H9 (cell line): Measurements from ENCODE around the gene DDA1. TPM values are rescaled to one million over a fixed set of nuclear protein-coding genes. Genes with fewer than 3 reads are reported as not detected.

Experiments used
- DNase-seq: peaks from one replicate; pipeline ENCODE4 v3.0.0-alpha.2; 2017
- H2AFZ ChIP-seq: one replicate; pipeline ENCODE4 v1.6.1; 2013; ENCODE audit warnings: mild to moderate bottlenecking, low read length, control low read depth, moderate library complexity
- H2AK5ac ChIP-seq: 2 replicates; pipeline ENCODE4 v1.6.1; 2013; ENCODE audit warnings: low read length, control low read depth, mixed read lengths; ENCODE audit not compliant: insufficient read length
- H2BK120ac ChIP-seq: one replicate; pipeline ENCODE4 v1.6.1; 2013; ENCODE audit warnings: low read depth, mild to moderate bottlenecking, low read length, control low read depth, inconsistent platforms; ENCODE audit not compliant: poor library complexity, severe bottlenecking
- H2BK12ac ChIP-seq: 2 replicates; pipeline ENCODE4 v1.6.1; 2013; ENCODE audit warnings: low read length, control low read depth, mixed read lengths, low read depth; ENCODE audit not compliant: insufficient read length
- H2BK15ac ChIP-seq: 2 replicates; pipeline ENCODE4 v1.6.1; 2013; ENCODE audit warnings: low read depth, low read length, control low read depth
- H2BK20ac ChIP-seq: one replicate; pipeline ENCODE4 v1.6.1; 2013; ENCODE audit warnings: low read depth, mild to moderate bottlenecking, low read length, control low read depth, inconsistent platforms; ENCODE audit not compliant: poor library complexity, severe bottlenecking
- H2BK5ac ChIP-seq: 2 replicates; pipeline ENCODE4 v1.6.1; 2013; ENCODE audit warnings: low read length, control low read depth, mixed read lengths; ENCODE audit not compliant: insufficient read length
- H3K14ac ChIP-seq: 2 replicates; pipeline ENCODE4 v1.6.1; 2013; ENCODE audit warnings: low read length, control low read depth; ENCODE audit not compliant: insufficient read depth
- H3K18ac ChIP-seq: 2 replicates; pipeline ENCODE4 v1.6.1; 2013; ENCODE audit warnings: low read depth, mild to moderate bottlenecking, mixed read lengths, low read length, control low read depth; ENCODE audit not compliant: insufficient read length
- H3K23ac ChIP-seq: 2 replicates; pipeline ENCODE4 v1.6.1; 2013; ENCODE audit warnings: low read length, control low read depth, mixed read lengths, low read depth; ENCODE audit not compliant: insufficient read length
- H3K23me2 ChIP-seq: 2 replicates; pipeline ENCODE4 v1.6.1; 2013; ENCODE audit warnings: low read depth, mild to moderate bottlenecking, mixed read lengths, low read length, control low read depth; ENCODE audit not compliant: insufficient read length, poor library complexity, severe bottlenecking
- H3K27ac ChIP-seq: 2 replicates; pipeline ENCODE4 v1.5.1; 2013; ENCODE audit warnings: low read length, control low read depth, mixed read lengths, low read depth; ENCODE audit not compliant: insufficient read length
- H3K27me3 ChIP-seq: 2 replicates; pipeline ENCODE4 v1.6.1; 2013; ENCODE audit warnings: low read length, control low read depth, inconsistent platforms; ENCODE audit not compliant: insufficient read depth
- H3K4ac ChIP-seq: 2 replicates; pipeline ENCODE4 v1.6.1; 2013; ENCODE audit warnings: low read depth, mild to moderate bottlenecking, control low read depth, inconsistent platforms, low read length, moderate library complexity
- H3K4me1 ChIP-seq: 2 replicates; pipeline ENCODE4 v1.6.1; 2013; ENCODE audit warnings: low read length, control low read depth, inconsistent platforms; ENCODE audit not compliant: insufficient read depth
- H3K4me2 ChIP-seq: 2 replicates; pipeline ENCODE4 v1.6.1; 2013; ENCODE audit warnings: low read length, control low read depth, mixed read lengths; ENCODE audit not compliant: insufficient read length, insufficient read depth
- H3K56ac ChIP-seq: 2 replicates; pipeline ENCODE4 v1.6.1; 2013; ENCODE audit warnings: low read depth, mild to moderate bottlenecking, mixed read lengths, low read length, control low read depth; ENCODE audit not compliant: insufficient read length
- H3K79me1 ChIP-seq: 2 replicates; pipeline ENCODE4 v1.6.1; 2013; ENCODE audit warnings: low read depth, mild to moderate bottlenecking, moderate library complexity, low read length, control low read depth, inconsistent platforms; ENCODE audit not compliant: insufficient read depth, poor library complexity, severe bottlenecking
- H3K79me2 ChIP-seq: 2 replicates; pipeline ENCODE4 v1.6.1; 2013; ENCODE audit warnings: low read length, control low read depth, inconsistent platforms; ENCODE audit not compliant: insufficient read depth
- H3K9ac ChIP-seq: 2 replicates; pipeline ENCODE4 v1.6.1; 2013; ENCODE audit warnings: low read length, control low read depth, mixed read lengths; ENCODE audit not compliant: insufficient read length; ENCODE audit errors: extremely low read depth
- H3K9me3 ChIP-seq: one replicate; pipeline ENCODE4 v1.6.1; 2013; ENCODE audit warnings: low read depth, low read length, inconsistent platforms; ENCODE audit not compliant: control insufficient read depth
- H3T11ph ChIP-seq: one replicate; pipeline ENCODE4 v1.6.1; 2013; ENCODE audit warnings: mild to moderate bottlenecking, low read length, control low read depth, inconsistent platforms
- H4K20me1 ChIP-seq: one replicate; pipeline ENCODE4 v1.6.1; 2013; ENCODE audit not compliant: control insufficient read depth, insufficient read length, insufficient read depth
- H4K5ac ChIP-seq: 2 replicates; pipeline ENCODE4 v1.6.1; 2013; ENCODE audit warnings: low read depth, mild to moderate bottlenecking, mixed read lengths, low read length, control low read depth; ENCODE audit not compliant: insufficient read length
- H4K8ac ChIP-seq: replicated peaks from 2 replicates; pipeline ENCODE4 v1.6.1; 2013; ENCODE audit warnings: low read length, control low read depth, mixed read lengths, low read depth; ENCODE audit not compliant: insufficient read length
- H4K91ac ChIP-seq: 2 replicates; pipeline ENCODE4 v1.6.1; 2013; ENCODE audit warnings: low read depth, mild to moderate bottlenecking, moderate library complexity, mixed read lengths, low read length, control low read depth; ENCODE audit not compliant: insufficient read length
- H3K27ac Mint-ChIP-seq, 3 experiments: 2 replicates in 2 of 3; 3 replicates in 1 of 3; pipeline ENCODE4 v1.8.0; 2020 to 2021; ENCODE audit warnings: mixed read lengths in 3 of 3, mild to moderate bottlenecking in 1 of 3, moderate library complexity in 1 of 3
- H3K27me3 Mint-ChIP-seq: 2 replicates; pipeline ENCODE4 v1.8.0; 2021; ENCODE audit warnings: low read depth, mild to moderate bottlenecking, moderate library complexity, mixed read lengths
- H3K36me3 Mint-ChIP-seq, 3 experiments: 2 replicates in 2 of 3; 3 replicates in 1 of 3; pipeline ENCODE4 v1.8.0; 2020 to 2021; ENCODE audit warnings: low read depth in 3 of 3, mixed read lengths in 3 of 3; ENCODE audit not compliant: insufficient read depth in 1 of 3
- H3K4me1 Mint-ChIP-seq, 2 experiments: 2 replicates each; pipeline ENCODE4 v1.8.0; 2020; ENCODE audit warnings: mixed read lengths in 2 of 2
- H3K4me3 Mint-ChIP-seq, 2 experiments: 2 replicates in 1 of 2; 3 replicates in 1 of 2; pipeline ENCODE4 v1.8.0; 2020 to 2021; ENCODE audit warnings: mild to moderate bottlenecking in 2 of 2, mixed read lengths in 2 of 2, moderate library complexity in 1 of 2
- H3K9me3 Mint-ChIP-seq, 2 experiments: 2 replicates in 1 of 2; 3 replicates in 1 of 2; pipeline ENCODE4 v1.8.0; 2020; ENCODE audit warnings: mild to moderate bottlenecking in 2 of 2, mixed read lengths in 2 of 2, moderate library complexity in 1 of 2
- WGBS: extraction: QIAGEN DNeasy Blood & Tissue Kit; methylation state at CpG from one replicate; pipeline ENCODE4 v1.1.7; 2013; ENCODE audit warnings: missing lambda C conversion rate, low lambda C conversion rate, mixed read lengths; ENCODE audit not compliant: insufficient read length; ENCODE audit errors: extremely low coverage; 5-methylcytosine and 5-hydroxymethylcytosine counted together
- total RNA-seq: library from RNA; stranded (reverse); gene quantifications from 2 replicates; pipeline ENCODE4 v1.2.1, GENCODE V29; 2021
- TF ChIP-seq, protein P1 (sequence below): fragments of 200-600 bp; sonication (generic); conservative IDR thresholded peaks from 3 replicates; pipeline ENCODE4 v1.8.0; 2021; ENCODE audit warnings: antibody characterized with exemption, mild to moderate bottlenecking

DDA1 gene
- total RNA-seq, 1 experiment from 2014 or later = 45.7 TPM

DNA sequence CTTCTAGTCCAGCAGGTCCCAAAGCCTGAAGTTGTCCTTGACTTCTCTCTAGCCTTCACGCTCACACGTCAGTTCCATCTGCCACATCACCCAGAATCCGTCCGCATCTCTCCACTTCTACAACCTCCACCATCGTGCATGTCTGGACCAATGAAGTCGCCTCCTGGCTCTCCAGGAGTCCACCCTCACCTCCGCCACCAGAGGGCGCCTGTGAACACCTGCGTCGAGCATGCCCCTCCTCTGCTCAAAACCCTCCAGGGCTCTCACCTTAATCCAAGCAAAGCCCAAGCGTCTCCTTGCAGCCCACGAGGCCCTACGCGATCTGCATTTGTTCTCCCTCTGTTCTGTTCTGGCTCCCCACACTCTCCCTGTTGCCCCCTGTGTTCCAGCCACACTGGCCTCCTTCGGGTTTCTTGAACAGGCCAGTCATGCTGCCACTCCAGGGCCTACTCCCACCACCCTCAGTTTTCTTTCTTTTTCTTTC lies 48.5 kb upstream of the DDA1 start:
- no peak overlapping the region for H4K5ac ChIP-seq
- H3K9me3 ChIP-seq = peaks cover 13% of the 10 kb centered on the region
- peak overlapping the region; percentile 50; the same call in 1 of the 2 replicates for H3K14ac ChIP-seq
- H3K4me1 ChIP-seq = peaks cover 4% of the 10 kb centered on the region; the same call in 1 of the 2 replicates
- peak overlapping the region; percentile 16 to 27; a peak in 3 of 5 replicates for H3K4me3 Mint-ChIP-seq
- DNase-seq = peak; percentile 96
- no peak overlapping the region for H2AFZ ChIP-seq
- TF ChIP-seq, protein P1, sequence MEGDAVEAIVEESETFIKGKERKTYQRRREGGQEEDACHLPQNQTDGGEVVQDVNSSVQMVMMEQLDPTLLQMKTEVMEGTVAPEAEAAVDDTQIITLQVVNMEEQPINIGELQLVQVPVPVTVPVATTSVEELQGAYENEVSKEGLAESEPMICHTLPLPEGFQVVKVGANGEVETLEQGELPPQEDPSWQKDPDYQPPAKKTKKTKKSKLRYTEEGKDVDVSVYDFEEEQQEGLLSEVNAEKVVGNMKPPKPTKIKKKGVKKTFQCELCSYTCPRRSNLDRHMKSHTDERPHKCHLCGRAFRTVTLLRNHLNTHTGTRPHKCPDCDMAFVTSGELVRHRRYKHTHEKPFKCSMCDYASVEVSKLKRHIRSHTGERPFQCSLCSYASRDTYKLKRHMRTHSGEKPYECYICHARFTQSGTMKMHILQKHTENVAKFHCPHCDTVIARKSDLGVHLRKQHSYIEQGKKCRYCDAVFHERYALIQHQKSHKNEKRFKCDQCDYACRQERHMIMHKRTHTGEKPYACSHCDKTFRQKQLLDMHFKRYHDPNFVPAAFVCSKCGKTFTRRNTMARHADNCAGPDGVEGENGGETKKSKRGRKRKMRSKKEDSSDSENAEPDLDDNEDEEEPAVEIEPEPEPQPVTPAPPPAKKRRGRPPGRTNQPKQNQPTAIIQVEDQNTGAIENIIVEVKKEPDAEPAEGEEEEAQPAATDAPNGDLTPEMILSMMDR = peak; percentile 98
- H3K36me3 Mint-ChIP-seq = peaks cover 0 to 14% (median 0%) of the 10 kb centered on the region in 3 experiments; a peak in 2 of 7 replicates
- H3K27ac ChIP-seq = peak overlapping the region; percentile 4
- H2BK20ac ChIP-seq = no peak overlapping the region
- H3K27me3 Mint-ChIP-seq = peaks cover 1% of the 10 kb centered on the region; the same call in 1 of the 2 replicates
- H3K4ac ChIP-seq = no peak overlapping the region
- peaks cover 12 to 23% of the 10 kb centered on the region in 2 experiments for H3K4me1 Mint-ChIP-seq
- peak overlapping the region; percentile 13 for H3K18ac ChIP-seq
- no peak overlapping the region for H3K9ac ChIP-seq
- H3T11ph ChIP-seq = no peak overlapping the region
- H2BK5ac ChIP-seq = no peak overlapping the region
- H2AK5ac ChIP-seq = no peak overlapping the region
- H3K79me2 ChIP-seq = no peaks in the 10 kb centered on the region
- no peak overlapping the region for H2BK12ac ChIP-seq
- H4K91ac ChIP-seq = no peak overlapping the region
- no peaks in the 10 kb centered on the region for H3K23me2 ChIP-seq
- no peaks in the 10 kb centered on the region for H3K79me1 ChIP-seq
- no peaks in the 10 kb centered on the region for H4K20me1 ChIP-seq
- H3K9me3 Mint-ChIP-seq = no peaks in the 10 kb centered on the region; a peak in 1 of 5 replicates
- no peaks in the 10 kb centered on the region for H3K27me3 ChIP-seq
- H3K4me2 ChIP-seq = no peak overlapping the region
- WGBS = no CpG with 5 or more reads among the region's 15 CpGs
- H2BK120ac ChIP-seq = no peak overlapping the region
- H3K27ac Mint-ChIP-seq = peak overlapping the region; percentile 90 to 98 (median 95)
- H3K56ac ChIP-seq = no peak overlapping the region
- no peak overlapping the region for H4K8ac ChIP-seq
- H2BK15ac ChIP-seq = no peak overlapping the region
- no peak overlapping the region for H3K23ac ChIP-seq
